Stimulated activated CD8-positive, alpha-beta memory T cell treated with anti-CD3 and anti-CD28 coated beads, Interleukin-15, amount 100 ng/mL, for 48 hours (primary cell): ENCODE measurements around the gene KIAA2012.

Source experiments
- DNase-seq, 2 donors: peaks; one replicate each; pipeline ENCODE4 v3.0.0-alpha.2; 2020; ENCODE audit warnings: low read depth in 2 of 2

Gene KIAA2012

DNA sequence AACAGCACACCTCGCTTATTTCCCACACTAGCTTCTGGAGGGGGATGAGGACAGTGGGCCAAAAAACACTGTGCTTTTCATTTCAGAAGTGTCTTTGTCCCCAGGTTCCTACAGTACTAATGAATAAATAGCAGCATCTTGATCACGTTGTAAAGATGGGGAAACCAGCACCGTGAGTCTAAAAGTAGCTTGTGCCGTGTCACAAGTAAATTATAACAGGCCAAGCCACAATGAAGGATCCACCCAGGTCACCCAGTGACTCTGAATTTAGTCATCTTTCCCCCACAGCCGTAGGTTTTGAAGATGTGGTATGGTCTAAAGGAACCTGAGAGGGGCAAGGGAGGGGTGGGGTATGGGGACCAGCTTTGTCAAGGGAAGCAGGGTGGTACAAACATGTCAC is 30.6 kb upstream of the KIAA2012 start:
- DNase-seq = no peak

DNA sequence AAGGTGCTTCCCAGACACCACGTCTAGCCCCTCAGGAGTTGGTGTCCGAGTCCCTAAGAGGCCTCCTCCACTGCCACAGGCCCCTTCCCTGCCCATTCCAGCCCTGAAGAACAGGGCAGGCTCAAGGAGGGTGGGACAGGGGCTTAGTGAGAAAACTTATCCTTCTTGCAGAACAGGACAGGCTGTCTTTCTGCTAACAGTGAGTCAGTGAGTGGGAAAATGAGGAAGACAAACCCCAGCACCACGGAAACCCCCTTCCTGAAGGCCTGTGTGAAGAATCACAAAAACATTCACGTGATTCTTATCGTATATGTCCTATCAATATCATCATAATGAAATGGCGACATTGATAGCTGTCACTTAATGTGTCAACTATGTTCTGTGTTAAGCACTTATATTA is 29.6 kb upstream of the KIAA2012 start:
- DNase-seq = no peak

- DNase-seq = no peak
Observed at GRCh38 chr2:202044777-202045176, 28.3 kb upstream of the KIAA2012 start.

- no peak for DNase-seq
Observed at GRCh38 chr2:202046572-202046971, 26.5 kb upstream of the KIAA2012 start.

GRCh38 chr2:202049092-202049728 is 23.8 kb upstream of the KIAA2012 start:
- DNase-seq = no peak

DNA sequence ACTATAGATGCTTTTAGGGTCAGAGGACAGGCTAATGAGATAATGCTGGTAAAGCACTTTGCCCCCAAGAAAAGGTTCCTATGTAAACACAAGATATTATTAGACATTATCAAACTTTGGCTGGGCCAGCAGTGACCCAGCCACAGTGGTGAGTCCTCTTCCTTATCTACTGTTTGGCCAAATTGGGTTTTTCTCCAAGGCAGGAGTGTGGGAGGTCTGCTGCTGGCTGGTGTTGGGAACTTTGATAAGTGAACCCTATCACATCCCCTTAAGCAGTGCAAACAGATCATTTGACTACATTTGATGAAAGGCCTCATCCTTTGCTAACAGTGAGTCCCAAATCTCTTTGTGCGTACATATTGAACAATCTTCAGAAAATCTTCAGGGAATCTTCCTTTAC is 23.2 kb upstream of the KIAA2012 start:
- DNase-seq = no peak

GRCh38 chr2:202050652-202051051 is 22.4 kb upstream of the KIAA2012 start:
- DNase-seq = no peak

DNA sequence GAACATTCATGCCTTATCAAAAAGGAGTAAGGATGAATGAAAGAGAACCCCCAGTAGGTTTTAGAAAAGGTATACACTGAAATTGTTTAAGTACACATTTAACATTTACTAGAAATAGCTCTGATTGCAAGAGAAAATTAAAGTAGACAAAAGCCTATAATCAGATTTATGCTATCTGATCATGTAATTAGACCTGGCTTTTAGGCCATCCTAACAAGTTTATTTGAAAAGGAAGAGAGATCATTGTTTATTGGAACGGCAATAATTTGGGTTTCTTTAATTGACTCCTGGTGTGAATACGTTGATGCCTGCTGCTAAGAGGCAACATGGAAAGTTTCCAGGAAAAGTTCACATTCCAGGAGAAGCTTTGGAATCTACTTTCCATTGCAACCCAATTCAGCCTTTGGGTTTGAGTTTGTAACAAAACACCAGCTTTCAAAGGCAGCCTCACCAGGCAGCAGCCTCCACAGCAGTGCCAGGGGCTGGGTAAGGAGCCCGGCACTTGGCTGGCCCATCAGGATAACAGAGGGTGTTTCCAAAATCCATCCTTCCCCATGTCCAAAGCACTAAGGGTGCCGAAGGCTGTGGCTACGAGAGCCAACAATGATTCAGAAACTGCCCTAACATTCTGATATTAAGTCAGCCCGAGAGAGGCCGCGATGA is 21.4 kb upstream of the KIAA2012 start:
- no peak for DNase-seq

GRCh38 chr2:202052235-202052634 is 20.8 kb upstream of the KIAA2012 start:
- DNase-seq = no peak

- DNase-seq = no peak
Observed at GRCh38 chr2:202054679-202055078, 18.4 kb upstream of the KIAA2012 start.

- DNase-seq = no peak
Observed at GRCh38 chr2:202056611-202057010, 16.4 kb upstream of the KIAA2012 start.

- no peak for DNase-seq
Observed at GRCh38 chr2:202060218-202060617, 12.8 kb upstream of the KIAA2012 start.

DNA sequence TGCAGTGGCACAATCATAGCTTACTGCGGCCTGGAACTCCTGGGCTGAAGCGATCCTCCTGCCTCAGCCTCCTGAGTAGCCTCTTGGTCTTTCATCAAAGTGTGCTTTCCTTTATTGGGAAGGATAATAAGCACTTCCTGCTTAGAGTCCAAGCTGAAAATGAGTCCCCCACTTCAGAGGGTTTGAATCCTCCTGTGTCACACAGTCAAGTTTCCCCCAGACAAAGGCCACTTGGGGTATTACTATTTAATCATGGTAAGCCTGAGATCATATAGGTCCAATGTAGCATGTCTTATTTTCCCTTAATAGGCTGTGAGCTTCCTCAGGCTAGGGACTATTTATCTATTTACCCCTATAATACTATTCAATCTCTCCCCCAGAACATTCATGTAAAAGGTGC is 11.4 kb upstream of the KIAA2012 start:
- DNase-seq = no peak

DNA sequence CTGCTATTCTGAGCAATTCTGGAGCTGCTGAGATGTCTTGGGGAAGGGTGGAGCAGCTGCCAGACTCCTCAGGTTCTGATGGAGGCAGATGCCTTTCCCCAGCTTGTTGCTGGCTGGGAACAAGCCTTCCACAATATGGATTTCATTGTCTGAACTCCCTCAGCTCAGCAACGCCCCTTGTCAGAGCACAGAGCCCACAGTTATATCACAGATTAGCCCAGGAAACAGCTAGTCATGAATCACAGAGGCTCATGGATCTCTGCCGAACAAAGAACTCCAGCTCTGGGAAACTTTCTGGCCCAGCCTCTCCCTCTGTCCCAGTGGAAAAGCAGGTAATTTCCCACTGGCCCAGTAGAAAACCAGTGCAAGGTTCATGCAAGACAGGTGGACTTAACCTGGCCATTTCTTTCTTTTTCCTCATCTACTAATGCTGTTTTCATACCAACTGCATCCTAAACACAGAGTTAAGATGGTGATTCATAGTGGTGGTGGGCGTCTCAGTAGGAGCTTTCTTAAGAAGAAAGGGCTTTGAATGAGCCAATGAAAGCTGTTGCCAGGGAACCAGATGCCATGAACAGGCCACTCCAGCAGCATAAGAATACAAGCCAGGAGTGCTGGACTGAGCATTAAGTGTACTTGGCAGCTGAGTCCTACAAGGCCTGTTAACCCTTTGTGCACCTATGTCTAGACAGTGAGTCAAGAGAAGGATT is 8.7 kb upstream of the KIAA2012 start:
- DNase-seq = no peak

GRCh38 chr2:202064881-202065230 is 8.2 kb upstream of the KIAA2012 start:
- no peak for DNase-seq

DNA sequence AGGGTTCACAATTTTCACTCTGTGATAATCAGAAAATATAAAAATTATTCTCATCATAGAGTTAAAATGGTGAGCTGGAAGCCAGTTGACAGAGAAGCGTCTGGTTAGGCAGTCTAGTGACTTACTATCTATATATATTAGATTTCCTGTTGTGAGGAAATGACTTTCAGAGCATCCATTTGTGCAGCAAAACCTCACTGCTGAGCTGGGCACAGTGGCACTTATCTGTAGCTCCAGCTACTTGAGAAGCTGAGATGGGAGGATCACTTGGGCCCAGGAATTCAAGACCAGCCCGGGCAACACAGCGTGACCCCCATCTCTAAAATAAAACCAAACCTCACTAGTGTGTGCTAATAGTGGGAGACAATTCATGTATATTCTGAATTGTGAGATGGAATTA is 7.2 kb upstream of the KIAA2012 start:
- DNase-seq = no peak

GRCh38 chr2:202066875-202067274 is 6.2 kb upstream of the KIAA2012 start:
- no peak for DNase-seq

DNA sequence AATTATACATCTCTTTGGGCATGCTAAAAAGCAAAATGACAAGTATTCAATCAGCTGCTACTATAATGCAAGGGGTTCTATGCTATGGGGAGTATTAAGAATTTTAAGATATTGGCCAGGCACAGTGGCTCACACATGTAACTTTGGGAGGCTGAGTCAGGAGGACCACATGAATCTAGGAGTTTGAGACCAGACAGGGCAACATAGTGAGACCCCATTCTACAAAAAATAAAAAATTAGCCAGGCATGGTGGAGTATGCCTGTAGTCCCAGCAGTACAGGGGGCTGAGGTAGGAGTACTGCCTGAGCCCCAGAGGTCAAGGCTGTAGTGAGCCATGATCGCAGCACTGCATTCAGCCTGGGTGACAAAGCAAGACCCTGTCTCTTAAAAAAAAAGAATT is 5.5 kb upstream of the KIAA2012 start:
- no peak for DNase-seq

DNA sequence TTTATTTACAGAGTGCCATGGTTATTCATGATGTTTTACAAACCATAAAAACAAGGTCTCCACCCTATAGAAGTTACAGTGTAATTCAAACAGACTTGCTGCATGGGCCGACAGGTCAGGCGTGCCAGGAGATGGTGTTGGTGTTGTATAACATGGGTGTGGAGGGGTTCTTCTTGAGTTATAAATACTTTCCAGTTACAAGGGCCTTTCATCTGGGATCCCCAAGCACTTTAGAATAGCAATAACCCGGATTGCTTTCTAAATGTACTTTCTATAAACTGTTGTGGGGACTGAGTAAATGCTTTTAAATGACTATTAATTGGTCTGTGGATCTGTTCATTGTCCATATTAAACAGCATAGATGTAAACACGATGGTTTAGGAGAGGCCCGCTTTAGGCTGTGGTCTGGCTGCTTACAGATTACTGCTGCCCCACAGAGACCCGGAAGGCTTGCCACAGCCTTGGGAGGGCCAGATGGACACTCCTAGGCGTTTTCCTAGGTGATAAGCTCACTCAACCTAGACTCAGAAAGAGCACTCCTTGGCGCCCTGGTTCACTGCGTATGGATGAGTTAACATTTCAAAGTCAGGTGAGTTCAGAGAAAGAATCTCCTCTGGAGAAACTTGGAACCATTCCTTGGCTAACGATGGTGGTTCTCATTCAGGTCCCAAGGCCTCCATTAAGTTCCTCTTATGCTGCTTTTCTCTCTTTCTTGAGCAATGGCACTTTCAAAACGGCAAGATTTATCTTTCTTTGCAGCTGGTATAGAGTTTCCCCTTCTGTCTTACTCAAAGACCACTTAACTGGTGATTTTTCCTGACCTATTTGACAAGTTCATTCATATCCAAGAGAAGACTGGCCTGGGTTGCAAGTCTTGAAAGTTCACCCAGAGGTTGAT is 3.6 kb upstream of the KIAA2012 start:
- no peak for DNase-seq

GRCh38 chr2:202071107-202071506 is 1.9 kb upstream of the KIAA2012 start:
- DNase-seq = no peak

GRCh38 chr2:202072226-202072625 is 829 bp upstream of the KIAA2012 start:
- DNase-seq = no peak

DNA sequence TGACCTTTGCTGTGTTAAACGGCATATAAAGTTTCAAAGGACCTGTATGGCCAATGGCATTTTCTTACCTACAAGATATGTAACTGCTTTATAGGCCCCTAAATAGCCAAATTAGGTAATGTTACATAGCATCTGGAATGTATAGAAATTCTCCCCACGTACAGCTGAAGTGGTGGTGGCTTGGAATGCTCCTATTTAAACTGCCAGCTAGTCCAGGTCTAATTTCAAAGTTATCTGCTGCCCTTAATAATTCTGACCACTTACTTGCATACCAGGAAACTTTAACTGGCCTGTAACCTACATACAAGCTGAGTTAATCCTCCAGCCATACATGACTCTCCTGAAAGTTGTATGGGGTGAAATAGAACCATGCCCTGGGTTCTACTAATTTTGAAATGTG is 1.3 kb downstream of the KIAA2012 start:
- no peak for DNase-seq
